Endothelial cell of umbilical vein (primary cell): ENCODE results near the gene SCGB1A1. TPM values are rescaled to one million over a fixed set of nuclear protein-coding genes. Genes with fewer than 3 reads are reported as not detected.

Experiments used
- BruUV-seq: library from RNA; stranded (reverse); fragments of 400-500 nt; replicated peaks from 2 replicates; lab custom pipeline; 2021; lab: Mats Ljungman, UMichigan
- CTCF ChIA-PET: fragments of 300-600, 350-600 bp; sonication (Branson Sonifier 250); formaldehyde crosslinking; loops from one replicate; lab custom pipeline; 2021; ENCODE audit warnings: antibody characterized with exemption, inconsistent platforms; lab: Charles Lee
- POLR2A ChIA-PET: fragments of 300-600, 350-600 bp; sonication (Branson Sonifier 250); formaldehyde crosslinking; loops from one replicate; lab custom pipeline; 2021; ENCODE audit warnings: antibody characterized with exemption, inconsistent platforms; lab: Charles Lee
- DNase-seq: peaks from one replicate; pipeline ENCODE4 v3.0.0-alpha.2; 2011; ENCODE audit warnings: low read depth, low spot score
- FAIRE-seq: peaks from 2 replicates; lab custom pipeline; 2011; peaks lifted over from hg19 to GRCh38; lab: Jason Lieb, UNC
- H2AFZ ChIP-seq: 2 replicates; pipeline ENCODE4 v1.6.0; 2012; ENCODE audit warnings: low read depth, low read length, control low read depth, inconsistent platforms
- H3K27ac ChIP-seq: 2 replicates; pipeline ENCODE4 v1.5.1; 2011; ENCODE audit warnings: low read depth, mild to moderate bottlenecking, control low read depth, low read length, moderate library complexity; ENCODE audit not compliant: insufficient read depth
- H3K27me3 ChIP-seq, 2 experiments: 2 replicates each; pipeline versions ENCODE4 v1.6.0 to v1.6.1; 2011; ENCODE audit warnings: low read length in 2 of 2, mixed read lengths in 1 of 2; ENCODE audit not compliant: control insufficient read depth in 2 of 2, insufficient read depth in 2 of 2
- H3K36me3 ChIP-seq, 2 experiments: 2 replicates in 1 of 2; 3 replicates in 1 of 2; pipeline ENCODE4 v1.5.1; 2011; ENCODE audit warnings: low read length in 2 of 2, mild to moderate bottlenecking in 1 of 2, moderate library complexity in 1 of 2; ENCODE audit not compliant: control insufficient read depth in 2 of 2, insufficient read depth in 2 of 2; ENCODE audit errors: extremely low read depth in 1 of 2
- H3K4me1 ChIP-seq: 3 replicates; pipeline ENCODE4 v1.5.1; 2011; ENCODE audit warnings: mild to moderate bottlenecking, low read length; ENCODE audit not compliant: control insufficient read depth, insufficient read depth; ENCODE audit errors: extremely low read depth
- H3K4me2 ChIP-seq: 2 replicates; pipeline ENCODE4 v1.6.1; 2011; ENCODE audit warnings: low read length, control low read depth, mixed read lengths; ENCODE audit not compliant: insufficient read depth
- H3K4me3 ChIP-seq, 3 experiments: fragments of 200-600 bp in 1 of 3; sonication (generic), shearing (Covaris generic) in 1 of 3; replicated peaks in 1 of 3; 2 replicates each; pipeline ENCODE4 v1.5.1; 2011 to 2016; ENCODE audit warnings: control low read depth in 3 of 3, low read length in 3 of 3, mild to moderate bottlenecking in 2 of 3, inconsistent platforms in 1 of 3, low read depth in 1 of 3, moderate library complexity in 1 of 3; ENCODE audit not compliant: insufficient read depth in 1 of 3
- H3K79me2 ChIP-seq: 2 replicates; pipeline ENCODE4 v1.6.0; 2012; ENCODE audit warnings: low read length, inconsistent platforms; ENCODE audit not compliant: control insufficient read depth, insufficient read depth
- H3K9ac ChIP-seq: replicated peaks from 2 replicates; pipeline ENCODE3; 2011; ENCODE audit warnings: low read length, control low read depth; ENCODE audit not compliant: insufficient read depth; ENCODE audit errors: extremely low read depth
- H3K9me1 ChIP-seq: replicated peaks from 3 replicates; pipeline ENCODE4 v1.6.0; 2011; ENCODE audit warnings: mild to moderate bottlenecking, low read length; ENCODE audit not compliant: control insufficient read depth, insufficient read depth; ENCODE audit errors: extremely low read depth
- H3K9me3 ChIP-seq: replicated peaks from 2 replicates; pipeline ENCODE4 v1.5.1; 2012; ENCODE audit warnings: low read length, inconsistent platforms; ENCODE audit not compliant: control insufficient read depth, insufficient read depth
- H4K20me1 ChIP-seq: replicated peaks from 2 replicates; pipeline ENCODE3; 2011; ENCODE audit warnings: mild to moderate bottlenecking, low read length; ENCODE audit not compliant: control insufficient read depth, insufficient read depth; ENCODE audit errors: extremely low read depth
- EZH2 ChIP-seq: IDR thresholded peaks from 2 replicates; pipeline ENCODE4 v1.6.1; 2012; ENCODE audit warnings: borderline replicate concordance, low read depth, mild to moderate bottlenecking, moderate library complexity, low read length, inconsistent platforms; ENCODE audit not compliant: severe bottlenecking
- FOS ChIP-seq: IDR thresholded peaks from 2 replicates; pipeline ENCODE4 v1.6.1; 2011; ENCODE audit warnings: mild to moderate bottlenecking, low read length, moderate library complexity, borderline replicate concordance; ENCODE audit not compliant: insufficient read depth
- GATA2 ChIP-seq: IDR thresholded peaks from 2 replicates; pipeline ENCODE4 v1.7.0; 2011; ENCODE audit warnings: low read depth, mild to moderate bottlenecking, moderate library complexity, mixed read lengths, low read length; ENCODE audit not compliant: insufficient read length, insufficient read depth
- JUN ChIP-seq: IDR thresholded peaks from 2 replicates; pipeline ENCODE4 v1.6.1; 2011; ENCODE audit warnings: borderline replicate concordance, low read depth; ENCODE audit not compliant: insufficient read length, insufficient read depth
- MYC ChIP-seq: IDR thresholded peaks from one replicate; pipeline ENCODE4 v1.6.1; 2011; ENCODE audit warnings: mild to moderate bottlenecking, low read depth, low read length
- POLR2A ChIP-seq: IDR thresholded peaks from 2 replicates; pipeline ENCODE4 v1.6.1; 2012; ENCODE audit warnings: low read depth, mild to moderate bottlenecking, control low read depth, low read length
- POLR2AphosphoS5 ChIP-seq: IDR thresholded peaks from 2 replicates; pipeline ENCODE4 v1.6.1; 2012; ENCODE audit warnings: low read depth, mild to moderate bottlenecking, control low read depth, low read length, moderate library complexity; ENCODE audit not compliant: insufficient read depth
- dilution Hi-C: fragments of 300-500 bp; cut with MboI; formaldehyde crosslinking; loops from one replicate; pipeline ENCODE4 v1.15.0; 2019; ENCODE audit warnings: low sequenced_read_pairs; ENCODE audit not compliant: extremely low pct_ligation_motif_present
- intact Hi-C: fragments of 100-400 bp; cut with micrococcal nuclease; formaldehyde crosslinking; loops from one replicate; pipeline ENCODE4 v1.10.0; 2022
- polyA plus RNA-seq, 4 experiments: library from polyadenylated mRNA; depleted of rRNA in 3 of 4; stranded (reverse) in 3 of 4; unstranded in 1 of 4; fragments of >200 nt; gene quantifications; 2 replicates each; pipeline versions ENCODE4 v1.2.1 to v1.2.3, GENCODE V29; 2011 to 2012; ENCODE audit warnings: missing spikeins in 1 of 4
- total RNA-seq: library from RNA; stranded (reverse); gene quantifications from 2 replicates; pipeline ENCODE4 v1.2.3, GENCODE V29; 2021
- TF ChIP-seq, protein P1 (sequence below): IDR thresholded peaks from 2 replicates; pipeline ENCODE4 v1.6.1; 2011; ENCODE audit not compliant: insufficient read depth, insufficient read length
- TF ChIP-seq, protein P2 (sequence below), 2 donors: IDR thresholded peaks; 1 replicate in 1 of 2; 2 replicates in 1 of 2; pipeline ENCODE4 v1.5.1; 2011; ENCODE audit warnings: low read length in 2 of 2, mild to moderate bottlenecking in 2 of 2, moderate library complexity in 2 of 2, control low read depth in 1 of 2, inconsistent platforms in 1 of 2, low read depth in 1 of 2; ENCODE audit not compliant: insufficient read depth in 1 of 2; ENCODE audit errors: extremely low read depth in 1 of 2

SCGB1A1 gene
- total and polyA plus RNA-seq, 2 donors (not counting 3 experiments of a cell fraction or from before 2014, with no cell fraction given): not detected

- H3K4me3 ChIP-seq: no peak overlapping the region
- BruUV-seq: no TSS peak
- intact Hi-C loops (no loop called here), dilution Hi-C loops (no loop called here)
- no peak overlapping the region for H3K9ac ChIP-seq
- CTCF ChIA-PET: interaction anchor here (0.5 to 4.7 kb wide), 8 partner anchors 12 to 301 kb away, joined by 4 to 122 read pairs (median 38); partner anchors contain the start of gene AHNAK
- no peak for DNase-seq
- no peaks in the 10 kb centered on the region for H4K20me1 ChIP-seq
- no peaks in the 10 kb centered on the region for H3K27me3 ChIP-seq
- no peak overlapping the region for H3K4me2 ChIP-seq
- POLR2A ChIA-PET: no interaction called here
- TF ChIP-seq POLR2AphosphoS5 (no peak), EZH2 (no peak), POLR2A (no peak), MYC (no peak), GATA2 (no peak), JUN (no peak), FOS (no peak)
- TF ChIP-seq, protein P1, sequence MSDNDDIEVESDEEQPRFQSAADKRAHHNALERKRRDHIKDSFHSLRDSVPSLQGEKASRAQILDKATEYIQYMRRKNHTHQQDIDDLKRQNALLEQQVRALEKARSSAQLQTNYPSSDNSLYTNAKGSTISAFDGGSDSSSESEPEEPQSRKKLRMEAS: no peak
- TF ChIP-seq, protein P2, sequence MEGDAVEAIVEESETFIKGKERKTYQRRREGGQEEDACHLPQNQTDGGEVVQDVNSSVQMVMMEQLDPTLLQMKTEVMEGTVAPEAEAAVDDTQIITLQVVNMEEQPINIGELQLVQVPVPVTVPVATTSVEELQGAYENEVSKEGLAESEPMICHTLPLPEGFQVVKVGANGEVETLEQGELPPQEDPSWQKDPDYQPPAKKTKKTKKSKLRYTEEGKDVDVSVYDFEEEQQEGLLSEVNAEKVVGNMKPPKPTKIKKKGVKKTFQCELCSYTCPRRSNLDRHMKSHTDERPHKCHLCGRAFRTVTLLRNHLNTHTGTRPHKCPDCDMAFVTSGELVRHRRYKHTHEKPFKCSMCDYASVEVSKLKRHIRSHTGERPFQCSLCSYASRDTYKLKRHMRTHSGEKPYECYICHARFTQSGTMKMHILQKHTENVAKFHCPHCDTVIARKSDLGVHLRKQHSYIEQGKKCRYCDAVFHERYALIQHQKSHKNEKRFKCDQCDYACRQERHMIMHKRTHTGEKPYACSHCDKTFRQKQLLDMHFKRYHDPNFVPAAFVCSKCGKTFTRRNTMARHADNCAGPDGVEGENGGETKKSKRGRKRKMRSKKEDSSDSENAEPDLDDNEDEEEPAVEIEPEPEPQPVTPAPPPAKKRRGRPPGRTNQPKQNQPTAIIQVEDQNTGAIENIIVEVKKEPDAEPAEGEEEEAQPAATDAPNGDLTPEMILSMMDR (IDR thresholded peaks at IDR 0.05; ENCODE audit: extremely low read depth in 1 of 2, insufficient read depth in 1 of 2, low read depth in 1 of 2, low read length in 2 of 2): no peak
- H2AFZ ChIP-seq: no peak overlapping the region
- H3K36me3 ChIP-seq: no peaks in the 10 kb centered on the region
- peaks cover 4% of the 10 kb centered on the region for H3K4me1 ChIP-seq
- no peaks in the 10 kb centered on the region for H3K9me1 ChIP-seq
- FAIRE-seq: no peak
- H3K79me2 ChIP-seq: no peaks in the 10 kb centered on the region
- no peaks in the 10 kb centered on the region for H3K9me3 ChIP-seq
- H3K27ac ChIP-seq: no peak overlapping the region
Observed at GRCh38 chr11:62393735-62394134, 25.1 kb upstream of the SCGB1A1 start.
